ENCODE measurements around the gene KCNJ2. TPM values are rescaled to one million over a fixed set of nuclear protein-coding genes. Genes with fewer than 3 reads are reported as not detected.

The KCNJ2 gene
- total and polyA plus RNA-seq, 2 donors (not counting 1 experiment from before 2014, with no cell fraction given) = not detected

DNA sequence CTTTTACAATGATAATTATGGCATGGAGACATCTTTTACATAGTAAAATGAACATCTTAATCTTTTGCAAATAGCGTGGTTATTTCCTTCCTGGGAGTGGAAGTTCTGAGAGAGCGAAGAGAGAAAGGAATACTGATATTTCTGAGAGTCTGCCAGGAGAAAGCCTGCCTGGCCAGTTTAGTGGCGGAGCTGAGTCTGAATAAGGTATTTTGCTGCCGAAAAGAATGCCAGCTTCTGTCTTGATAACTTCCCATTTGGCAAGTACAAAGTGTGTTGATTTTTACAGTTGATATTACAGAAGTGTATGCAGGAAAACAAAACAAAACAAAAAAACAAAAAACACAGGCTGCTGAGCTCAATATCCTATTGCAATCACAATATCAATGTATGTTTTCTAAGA lies 55.9 kb downstream of the KCNJ2 start:
- Histone ChIP-seq H3K4me2 (replicated peaks; ENCODE audit: low read depth, low read length, poor library complexity, severe bottlenecking) (no peak overlapping the region), H2AFZ (ENCODE audit: insufficient read depth, low read depth, low read length, poor library complexity, severe bottlenecking) (no peak overlapping the region), H3K27me3 (replicated peaks in 1 of 4; ENCODE audit: control extremely low read depth in 1 of 4, control insufficient read depth in 3 of 4, insufficient read depth in 4 of 4, low read length in 3 of 4) (no peaks in the 10 kb centered on the region), H3K36me3 (replicated peaks in 1 of 2; ENCODE audit: control extremely low read depth in 1 of 2, control insufficient read depth in 1 of 2, extremely low read depth in 1 of 2, insufficient read depth in 2 of 2, low read length in 1 of 2) (no peaks in the 10 kb centered on the region), H3K4me1 (ENCODE audit: control insufficient read depth in 2 of 2, insufficient read depth in 2 of 2, low read length in 2 of 2) (no peaks in the 10 kb centered on the region), H3K4me3 (ENCODE audit: control extremely low read depth in 1 of 5, extremely low read depth in 1 of 5, insufficient read depth in 1 of 5, low read depth in 2 of 5, low read length in 4 of 5) (no peak overlapping the region), H3K79me2 (ENCODE audit: control insufficient read depth, insufficient read depth, low read length) (no peaks in the 10 kb centered on the region), H3K9ac (ENCODE audit: low read length) (no peak overlapping the region), H3K27ac (ENCODE audit: low read length in 2 of 2) (no peak overlapping the region), H4K20me1 (ENCODE audit: control insufficient read depth, insufficient read depth, low read length, poor library complexity, severe bottlenecking) (no peaks in the 10 kb centered on the region), H3K9me3 (ENCODE audit: control extremely low read depth in 1 of 3, control insufficient read depth in 2 of 3, insufficient read depth in 1 of 3, low read length in 2 of 3) (no peaks in the 10 kb centered on the region)
- WGBS (ENCODE audit: insufficient coverage) = no CpG with 5 or more reads among the region's 4 CpGs
- H3K27ac Mint-ChIP-seq = no peak overlapping the region
- DNase-seq = no peak
- intact Hi-C loops (cut with micrococcal nuclease) = no loop called here
- POLR2A ChIA-PET = no interaction called here
- H3K9me3 Mint-ChIP-seq (ENCODE audit: insufficient read depth) = no peaks in the 10 kb centered on the region
- H3K4me1 Mint-ChIP-seq = no peaks in the 10 kb centered on the region
- CTCF ChIA-PET = no interaction called here
- no peak for TF ChIP-seq EZH2 (IDR thresholded peaks at IDR 0.05; ENCODE audit: borderline replicate concordance, insufficient read depth, low read depth, low read length, poor library complexity, severe bottlenecking)
- no peak for TF ChIP-seq CTCF (IDR thresholded peaks at IDR 0.05)
- peaks cover 3% of the 10 kb centered on the region for H3K27me3 Mint-ChIP-seq
- ATAC-seq (ENCODE audit: low read depth) = no peak
- H3K4me3 Mint-ChIP-seq = no peak overlapping the region

Other genes starting within 250 kb of the KCNJ2 start
- gene KCNJ16, start 94.3 kb upstream of the KCNJ2 start, total RNA-seq = not detected in 2 replicates
- not detected in 2 replicates for gene KCNJ16, start 94.3 kb upstream of the KCNJ2 start, polyA plus RNA-seq